SU-DHL-6 (cell line): Measurements from ENCODE around the gene DNAJC15.

ENCODE experiments used
- H2AFZ ChIP-seq: fragments of 200-600 bp; sonication (generic); 2 replicates; pipeline ENCODE4 v1.6.1; 2014; ENCODE audit warnings: low read depth, mild to moderate bottlenecking, moderate library complexity, mixed read lengths, antibody characterized with exemption, low read length; ENCODE audit not compliant: severe bottlenecking
- H3F3A ChIP-seq: fragments of 200-600 bp; shearing (Covaris generic); 2 replicates; pipeline ENCODE4 v1.6.0; 2016; ENCODE audit warnings: antibody characterized with exemption, mild to moderate bottlenecking; ENCODE audit not compliant: insufficient read depth
- H3K27ac ChIP-seq: fragments of 200-600 bp; sonication (generic); 2 replicates; pipeline ENCODE4 v1.5.1; 2016; ENCODE audit warnings: low read depth, mild to moderate bottlenecking, low read length, moderate library complexity, mixed read lengths
- H3K27me3 ChIP-seq: fragments of 200-600 bp; sonication (generic), shearing (Covaris generic); 2 replicates; pipeline ENCODE4 v1.6.0; 2014; ENCODE audit warnings: mild to moderate bottlenecking, low read length
- H3K36me3 ChIP-seq: fragments of 200-600 bp; sonication (generic); 2 replicates; pipeline ENCODE4 v1.6.1; 2014; ENCODE audit warnings: mild to moderate bottlenecking, low read length, mixed read lengths
- H3K4me2 ChIP-seq: fragments of 300-600, 200-600 bp; shearing (Covaris generic), sonication (generic); 2 replicates; pipeline ENCODE4 v1.6.0; 2014; ENCODE audit warnings: low read length, low read depth, mild to moderate bottlenecking; ENCODE audit not compliant: poor library complexity, severe bottlenecking
- H3K4me3 ChIP-seq: fragments of 200-600 bp; sonication (generic); 2 replicates; pipeline ENCODE4 v1.5.1; 2014; ENCODE audit warnings: antibody characterized with exemption, low read length, mild to moderate bottlenecking, mixed read lengths; ENCODE audit not compliant: insufficient read depth, poor library complexity, severe bottlenecking
- H3K79me2 ChIP-seq: fragments of 200-600 bp; sonication (generic); 2 replicates; pipeline ENCODE4 v1.6.1; 2014; ENCODE audit warnings: mild to moderate bottlenecking, low read length, moderate library complexity; ENCODE audit not compliant: insufficient read depth
- H3K9ac ChIP-seq: fragments of 200-600 bp; sonication (generic); 2 replicates; pipeline ENCODE4 v1.7.0; 2014; ENCODE audit warnings: mild to moderate bottlenecking, low read length
- H3K9me2 ChIP-seq: fragments of 200-600 bp; sonication (generic); replicated peaks from 2 replicates; pipeline ENCODE4 v1.6.1; 2014; ENCODE audit warnings: low read length; ENCODE audit not compliant: insufficient read depth
- H3K9me3 ChIP-seq: fragments of 200-600 bp; sonication (generic); 2 replicates; pipeline ENCODE4 v1.6.1; 2014; ENCODE audit warnings: low read length, mixed read lengths; ENCODE audit not compliant: insufficient read depth
- H4K20me1 ChIP-seq: fragments of 200-600 bp; sonication (generic); 2 replicates; pipeline ENCODE4 v1.6.1; 2014; ENCODE audit warnings: low read depth, mild to moderate bottlenecking, antibody characterized with exemption, low read length, moderate library complexity, mixed read lengths
- CTCF ChIP-seq: fragments of 200-600 bp; sonication (generic); IDR thresholded peaks from one replicate; pipeline ENCODE4 v1.5.1; 2017; ENCODE audit warnings: antibody characterized with exemption, mild to moderate bottlenecking, low read length, moderate library complexity; ENCODE audit not compliant: insufficient read depth, poor library complexity, severe bottlenecking
- EZH2phosphoT487 ChIP-seq: fragments of 200-600 bp; sonication (generic), shearing (Covaris generic); conservative IDR thresholded peaks from 2 replicates; pipeline ENCODE4 v1.6.1; 2018; ENCODE audit warnings: mild to moderate bottlenecking, antibody characterized with exemption, low read length, moderate library complexity, mixed read lengths

Gene DNAJC15

GRCh38 chr13:43054803-43055802, 31.7 kb downstream of the DNAJC15 start:
- Histone ChIP-seq H3K9me2 (no peaks in the 10 kb centered on the region), H3K9me3 (no peaks in the 10 kb centered on the region), H3K79me2 (no peaks in the 10 kb centered on the region), H3K9ac (peak overlapping the region; percentile 13; the same call in 1 of the 2 replicates), H3K27me3 (no peaks in the 10 kb centered on the region), H4K20me1 (no peaks in the 10 kb centered on the region), H3K4me2 (peak overlapping the region; percentile 68), H3K27ac (no peak overlapping the region), H3K4me3 (peak overlapping the region; percentile 41), H3F3A (no peaks in the 10 kb centered on the region; the same call in 1 of the 2 replicates), H3K36me3 (no peaks in the 10 kb centered on the region), H2AFZ (peak overlapping the region; percentile 27)
- TF ChIP-seq EZH2phosphoT487 = no peak
- no peak for TF ChIP-seq CTCF

- Histone ChIP-seq H3K4me2 (no peak overlapping the region), H3K9me3 (no peaks in the 10 kb centered on the region), H3F3A (no peaks in the 10 kb centered on the region), H2AFZ (no peak overlapping the region), H3K27ac (no peak overlapping the region), H3K27me3 (no peaks in the 10 kb centered on the region), H3K36me3 (no peaks in the 10 kb centered on the region), H3K9ac (no peak overlapping the region), H3K79me2 (no peaks in the 10 kb centered on the region), H3K9me2 (no peaks in the 10 kb centered on the region), H4K20me1 (no peaks in the 10 kb centered on the region), H3K4me3 (no peak overlapping the region)
- TF ChIP-seq EZH2phosphoT487 (no peak), CTCF (no peak)
Measured at GRCh38 chr13:43057653-43058317, 34.4 kb downstream of the DNAJC15 start.

GRCh38 chr13:43058318-43058674, 34.9 kb downstream of the DNAJC15 start:
- Histone ChIP-seq H3K9ac (no peak overlapping the region), H4K20me1 (no peaks in the 10 kb centered on the region), H3K36me3 (no peaks in the 10 kb centered on the region), H3K4me3 (no peak overlapping the region), H3K9me3 (no peaks in the 10 kb centered on the region), H3K4me2 (no peak overlapping the region), H3K79me2 (no peaks in the 10 kb centered on the region), H3K9me2 (no peaks in the 10 kb centered on the region), H3K27me3 (no peaks in the 10 kb centered on the region), H3F3A (no peaks in the 10 kb centered on the region), H3K27ac (no peak overlapping the region), H2AFZ (no peak overlapping the region)
- no peak for TF ChIP-seq EZH2phosphoT487
- no peak for TF ChIP-seq CTCF
